Gastroesophageal sphincter (tissue), 3 donors: ENCODE data around the gene PARD3B.

Experiments used
- EP300 ChIP-seq: sonication (generic); formaldehyde crosslinking; IDR thresholded peaks from one replicate; pipeline ENCODE4 v1.6.1; 2017; ENCODE audit warnings: antibody characterized with exemption, mild to moderate bottlenecking
- POLR2A ChIP-seq, 2 donors: fragments of 450-650 bp; IDR thresholded peaks; one replicate each; pipeline ENCODE4 v1.6.1; 2017; ENCODE audit warnings: antibody characterized with exemption in 2 of 2, mild to moderate bottlenecking in 2 of 2, moderate library complexity in 1 of 2
- TF ChIP-seq, protein P1 (sequence below), 4 experiments: fragments of 200-600 bp in 2 of 4; fragments of 450-650 bp in 2 of 4; sonication (generic) in 1 of 4; IDR thresholded peaks; one replicate each; pipeline ENCODE4 v1.5.1; 2017 to 2019; ENCODE audit warnings: antibody characterized with exemption in 4 of 4, mild to moderate bottlenecking in 2 of 4, moderate library complexity in 2 of 4

DNA sequence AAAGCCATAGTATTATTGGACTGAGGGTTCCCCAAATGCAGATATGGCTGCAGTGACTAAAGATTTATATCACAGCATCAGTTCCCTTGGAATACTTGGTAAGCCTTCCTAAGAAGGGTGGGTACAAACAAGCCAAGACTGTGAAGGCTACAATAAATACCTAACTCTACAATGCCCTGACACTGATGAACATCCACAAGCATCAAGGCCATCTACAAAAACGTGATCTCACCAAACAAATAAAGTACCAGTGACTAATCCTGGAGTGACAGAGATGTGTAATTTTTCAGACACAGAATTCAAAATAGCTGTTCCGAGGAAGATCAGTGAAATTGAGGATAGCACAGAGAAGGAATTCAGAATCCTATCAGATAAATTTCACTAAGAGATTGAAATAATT, 254.5 kb downstream of the PARD3B start:
- TF ChIP-seq POLR2A (IDR thresholded peaks at IDR 0.05) (no peak), EP300 (no peak)
- TF ChIP-seq, protein P1, sequence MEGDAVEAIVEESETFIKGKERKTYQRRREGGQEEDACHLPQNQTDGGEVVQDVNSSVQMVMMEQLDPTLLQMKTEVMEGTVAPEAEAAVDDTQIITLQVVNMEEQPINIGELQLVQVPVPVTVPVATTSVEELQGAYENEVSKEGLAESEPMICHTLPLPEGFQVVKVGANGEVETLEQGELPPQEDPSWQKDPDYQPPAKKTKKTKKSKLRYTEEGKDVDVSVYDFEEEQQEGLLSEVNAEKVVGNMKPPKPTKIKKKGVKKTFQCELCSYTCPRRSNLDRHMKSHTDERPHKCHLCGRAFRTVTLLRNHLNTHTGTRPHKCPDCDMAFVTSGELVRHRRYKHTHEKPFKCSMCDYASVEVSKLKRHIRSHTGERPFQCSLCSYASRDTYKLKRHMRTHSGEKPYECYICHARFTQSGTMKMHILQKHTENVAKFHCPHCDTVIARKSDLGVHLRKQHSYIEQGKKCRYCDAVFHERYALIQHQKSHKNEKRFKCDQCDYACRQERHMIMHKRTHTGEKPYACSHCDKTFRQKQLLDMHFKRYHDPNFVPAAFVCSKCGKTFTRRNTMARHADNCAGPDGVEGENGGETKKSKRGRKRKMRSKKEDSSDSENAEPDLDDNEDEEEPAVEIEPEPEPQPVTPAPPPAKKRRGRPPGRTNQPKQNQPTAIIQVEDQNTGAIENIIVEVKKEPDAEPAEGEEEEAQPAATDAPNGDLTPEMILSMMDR (IDR thresholded peaks at IDR 0.05) = no peak
